ENCODE measurements around the gene UBE2I.

Gene UBE2I

DNA sequence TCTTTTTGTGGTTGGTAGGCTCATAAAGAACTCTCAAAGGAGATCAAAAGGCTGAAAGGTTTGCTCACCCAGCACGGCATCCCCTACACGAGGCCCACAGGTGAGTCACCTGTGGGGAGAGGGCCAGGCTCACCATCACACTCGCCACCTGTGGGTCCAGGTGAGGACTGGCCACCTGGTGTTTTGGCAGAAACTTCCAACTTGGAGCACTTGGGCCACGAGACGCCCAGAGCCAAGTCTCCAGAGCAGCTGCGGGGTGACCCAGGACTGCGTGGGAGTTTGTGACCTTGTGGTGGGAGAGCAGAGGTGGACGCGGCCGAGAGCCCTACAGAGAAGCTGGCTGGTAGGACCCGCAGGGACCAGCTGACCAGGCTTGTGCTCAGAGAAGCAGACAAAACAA, 53.4 kb downstream of the UBE2I start:
- no peak for DNase-seq (ENCODE audit: extremely low read depth, low read depth)
- TF ChIP-seq, protein P1, sequence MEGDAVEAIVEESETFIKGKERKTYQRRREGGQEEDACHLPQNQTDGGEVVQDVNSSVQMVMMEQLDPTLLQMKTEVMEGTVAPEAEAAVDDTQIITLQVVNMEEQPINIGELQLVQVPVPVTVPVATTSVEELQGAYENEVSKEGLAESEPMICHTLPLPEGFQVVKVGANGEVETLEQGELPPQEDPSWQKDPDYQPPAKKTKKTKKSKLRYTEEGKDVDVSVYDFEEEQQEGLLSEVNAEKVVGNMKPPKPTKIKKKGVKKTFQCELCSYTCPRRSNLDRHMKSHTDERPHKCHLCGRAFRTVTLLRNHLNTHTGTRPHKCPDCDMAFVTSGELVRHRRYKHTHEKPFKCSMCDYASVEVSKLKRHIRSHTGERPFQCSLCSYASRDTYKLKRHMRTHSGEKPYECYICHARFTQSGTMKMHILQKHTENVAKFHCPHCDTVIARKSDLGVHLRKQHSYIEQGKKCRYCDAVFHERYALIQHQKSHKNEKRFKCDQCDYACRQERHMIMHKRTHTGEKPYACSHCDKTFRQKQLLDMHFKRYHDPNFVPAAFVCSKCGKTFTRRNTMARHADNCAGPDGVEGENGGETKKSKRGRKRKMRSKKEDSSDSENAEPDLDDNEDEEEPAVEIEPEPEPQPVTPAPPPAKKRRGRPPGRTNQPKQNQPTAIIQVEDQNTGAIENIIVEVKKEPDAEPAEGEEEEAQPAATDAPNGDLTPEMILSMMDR (IDR thresholded peaks at IDR 0.05; ENCODE audit: low read depth, low read length), result no peak

DNA sequence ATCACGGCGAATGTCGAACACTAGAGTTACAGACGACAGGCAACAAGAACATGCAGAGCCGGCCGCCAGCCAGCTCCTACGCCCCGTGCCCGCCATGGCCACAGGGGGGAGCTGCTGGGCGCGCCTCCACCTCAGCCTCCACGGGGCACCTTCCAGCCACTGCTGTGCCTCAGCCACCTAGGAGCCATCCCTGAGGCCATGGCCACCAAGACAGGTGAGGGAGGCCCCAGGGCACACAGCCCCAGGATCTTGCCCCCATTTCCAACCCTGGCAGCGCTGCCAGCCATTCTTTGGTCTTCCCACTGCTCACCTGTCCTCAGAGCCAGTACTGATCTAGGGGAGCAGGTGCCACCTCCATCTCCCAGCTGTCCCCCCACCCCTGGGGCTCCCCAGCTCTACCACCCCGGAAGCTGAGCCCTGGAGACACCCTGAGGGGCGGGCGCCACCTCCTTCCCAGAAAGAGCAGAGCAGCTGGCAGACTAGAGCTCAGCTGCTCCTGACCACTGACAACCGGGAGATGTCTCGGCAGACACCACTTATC, 54.1 kb downstream of the UBE2I start:
- DNase-seq (ENCODE audit: extremely low read depth, low read depth), result no peak
- TF ChIP-seq, protein P1 (IDR thresholded peaks at IDR 0.05; ENCODE audit: low read depth, low read length), result peak; percentile 72

DNA sequence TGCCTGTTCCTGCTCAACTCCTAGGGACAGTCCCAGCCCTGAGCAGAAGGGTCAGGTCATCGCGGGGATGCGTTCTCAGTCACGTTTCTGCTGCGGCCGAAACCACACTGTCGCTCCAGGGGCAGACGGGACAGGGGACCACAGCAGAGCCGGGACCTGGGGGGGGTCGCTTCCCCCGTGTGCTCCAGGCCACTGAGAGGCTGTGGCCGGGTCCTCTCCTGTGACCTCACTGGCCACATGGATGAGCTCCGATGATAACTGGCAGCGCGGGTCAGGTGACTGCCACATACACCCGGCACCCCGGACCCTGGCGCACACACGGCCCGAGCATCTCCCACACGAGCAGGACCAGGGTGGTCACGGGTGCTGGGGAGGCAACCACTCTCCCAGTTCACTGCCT, 55.1 kb downstream of the UBE2I start:
- TF ChIP-seq, protein P1 (IDR thresholded peaks at IDR 0.05; ENCODE audit: low read depth, low read length), result no peak
- DNase-seq (ENCODE audit: extremely low read depth, low read depth), result no peak

DNA sequence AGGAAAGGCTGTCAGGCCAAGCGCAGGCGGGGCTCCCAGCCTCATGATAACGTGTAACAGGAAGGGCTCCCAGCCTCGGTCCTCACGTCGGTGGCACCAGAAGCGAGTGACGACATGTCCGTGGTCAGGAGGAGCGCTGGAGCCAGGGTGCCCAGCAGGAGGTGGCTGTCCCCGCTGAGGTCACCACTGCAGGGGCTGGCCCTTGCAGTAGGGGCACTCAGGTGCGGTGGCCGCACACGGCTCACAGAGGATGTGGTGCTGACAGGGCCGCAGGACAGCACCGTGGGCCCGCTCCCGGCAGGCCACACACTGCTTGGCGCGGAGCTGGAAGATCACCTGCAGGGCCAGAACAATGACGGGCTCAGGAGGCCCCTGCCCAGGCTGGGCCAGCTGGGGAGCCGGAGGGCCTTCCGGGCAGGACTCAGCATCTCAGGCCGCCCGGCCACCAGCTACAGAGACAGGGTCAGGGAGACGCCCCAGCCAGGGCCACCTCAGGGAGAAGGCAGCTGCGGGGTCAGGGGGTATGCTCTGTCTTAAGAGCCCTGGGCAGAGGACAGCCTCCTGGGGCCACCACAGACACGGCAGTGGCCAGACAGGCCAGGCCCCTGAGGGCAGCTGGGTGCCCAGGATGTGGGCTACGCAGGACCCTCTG, 56.8 kb downstream of the UBE2I start:
- DNase-seq (ENCODE audit: extremely low read depth, low read depth), result no peak
- TF ChIP-seq, protein P1 (IDR thresholded peaks at IDR 0.05; ENCODE audit: low read depth, low read length), result no peak

DNA sequence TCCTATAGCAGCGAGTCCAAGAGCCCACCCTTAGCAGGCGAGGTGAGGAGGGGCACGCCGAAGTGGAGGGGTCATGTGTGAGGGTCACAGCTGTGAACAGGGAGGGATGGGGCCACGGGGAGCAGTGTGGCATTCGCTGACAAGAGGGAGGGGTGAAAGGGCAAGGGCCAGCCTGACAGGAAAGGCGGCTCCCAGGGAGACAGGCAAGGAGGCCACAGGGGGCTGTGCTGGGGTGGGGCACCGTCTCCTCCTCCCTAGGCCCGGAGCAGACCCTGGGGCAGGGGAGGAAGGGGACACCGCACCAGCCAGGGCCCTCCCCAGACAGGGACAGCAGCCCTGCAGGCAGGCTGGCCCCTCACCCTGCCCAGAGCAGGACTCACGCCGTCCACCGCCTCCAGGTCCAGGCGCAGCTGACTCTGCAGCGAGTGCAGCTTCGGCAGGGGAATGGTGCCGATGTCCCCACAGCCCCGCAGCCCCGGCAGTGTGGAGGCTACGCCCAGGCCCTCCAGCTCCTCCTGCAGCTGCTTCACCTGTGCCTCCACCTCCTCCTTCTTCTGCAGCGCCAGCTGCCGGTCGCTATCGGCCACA, 57.4 kb downstream of the UBE2I start:
- DNase-seq (ENCODE audit: extremely low read depth, low read depth), result no peak
- TF ChIP-seq, protein P1 (IDR thresholded peaks at IDR 0.05; ENCODE audit: low read depth, low read length), result no peak

DNA sequence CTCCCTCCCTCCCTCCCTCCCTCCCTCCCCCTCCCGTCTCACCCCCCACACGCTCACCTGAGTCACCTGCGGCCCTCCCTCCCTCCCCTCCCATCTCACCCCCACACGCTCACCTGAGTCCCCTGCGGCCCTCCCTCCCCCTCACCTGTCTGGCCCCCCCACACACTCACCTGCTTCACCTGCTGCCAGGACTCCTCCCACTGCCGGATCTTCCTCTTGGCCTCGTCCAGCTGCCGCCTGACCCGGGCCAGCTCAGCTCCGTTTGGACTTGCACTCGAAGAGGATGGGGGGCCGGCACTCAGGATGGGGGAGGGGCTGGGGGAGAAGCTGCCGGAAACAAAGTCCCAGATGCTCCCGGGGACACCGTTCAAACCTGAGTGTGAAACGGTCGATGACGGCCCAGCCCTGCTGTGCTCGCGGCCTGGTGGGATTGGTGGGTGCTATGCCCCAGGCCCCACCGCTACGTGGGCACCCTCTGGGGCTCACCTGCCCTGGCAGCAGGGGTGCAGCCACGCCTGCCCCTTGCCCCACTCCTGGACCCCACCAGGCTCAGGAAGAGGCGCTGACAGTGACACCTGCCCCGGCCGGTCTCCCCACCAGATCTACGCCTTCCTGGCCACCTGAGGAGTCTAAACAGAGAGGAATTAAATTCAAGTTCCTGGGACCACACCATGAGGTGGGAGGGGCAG, 58.2 kb downstream of the UBE2I start:
- TF ChIP-seq, protein P1 (IDR thresholded peaks at IDR 0.05; ENCODE audit: low read depth, low read length), result no peak
- no peak for DNase-seq (ENCODE audit: extremely low read depth, low read depth)

Data from AG09319 (cell line).